GM20000 (cell line): ENCODE measurements around the gene RSBN1.

Experiments
- DNase-seq: peaks from one replicate; pipeline ENCODE4 v3.0.0; 2012; ENCODE audit warnings: low spot score
- CTCF ChIP-seq: IDR thresholded peaks from 2 replicates; pipeline ENCODE4 v1.5.1; 2012; ENCODE audit warnings: mild to moderate bottlenecking, control low read depth; ENCODE audit errors: extremely low read depth, missing control alignments

The RSBN1 gene

GRCh38 chr1:113811156-113811887, 954 bp downstream of the RSBN1 start:
- TF ChIP-seq CTCF = no peak
- DNase-seq = no peak

DNA sequence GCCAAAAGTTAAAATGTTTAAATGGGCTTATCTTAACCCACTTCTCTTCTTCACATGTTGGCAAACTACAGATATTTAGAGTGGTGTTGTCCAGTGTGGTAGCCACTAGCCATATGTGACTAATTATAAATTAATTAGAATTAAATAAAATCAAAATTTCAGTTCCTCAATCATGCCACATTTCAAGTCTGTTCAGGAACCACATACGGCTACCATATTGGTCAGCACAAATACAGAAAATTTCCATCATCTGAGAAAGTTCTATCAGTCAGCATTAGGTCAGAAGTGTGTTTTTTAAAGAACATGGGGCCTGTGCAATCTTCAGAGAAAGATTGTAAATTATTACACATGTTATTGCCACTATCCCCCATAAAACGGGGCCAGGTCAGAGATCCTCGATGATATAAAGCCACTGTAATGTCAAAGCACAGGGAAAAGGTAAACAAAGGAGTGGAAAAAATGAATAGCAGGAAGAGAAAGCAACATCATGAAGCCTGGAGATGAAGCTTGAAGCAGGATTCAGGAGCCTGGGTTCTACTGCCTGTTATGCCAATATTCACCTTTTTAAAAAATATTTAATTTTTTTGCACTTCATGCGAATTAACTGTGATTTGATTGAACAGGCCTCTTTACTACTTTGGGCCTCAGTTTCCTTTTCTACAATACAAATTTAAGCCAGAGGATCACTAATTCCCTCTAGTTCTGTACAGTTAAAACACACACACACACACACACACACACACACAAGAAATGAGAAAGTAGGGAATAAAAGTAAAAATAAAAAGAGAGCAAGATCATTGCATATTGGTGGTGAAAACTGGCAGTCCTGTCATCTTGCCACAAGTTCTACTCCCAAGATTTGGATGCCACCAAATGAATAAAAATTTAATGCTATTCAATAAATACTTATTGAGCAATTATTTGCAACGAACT, 2.3 kb downstream of the RSBN1 start:
- no peak for DNase-seq
- TF ChIP-seq CTCF = no peak

DNA sequence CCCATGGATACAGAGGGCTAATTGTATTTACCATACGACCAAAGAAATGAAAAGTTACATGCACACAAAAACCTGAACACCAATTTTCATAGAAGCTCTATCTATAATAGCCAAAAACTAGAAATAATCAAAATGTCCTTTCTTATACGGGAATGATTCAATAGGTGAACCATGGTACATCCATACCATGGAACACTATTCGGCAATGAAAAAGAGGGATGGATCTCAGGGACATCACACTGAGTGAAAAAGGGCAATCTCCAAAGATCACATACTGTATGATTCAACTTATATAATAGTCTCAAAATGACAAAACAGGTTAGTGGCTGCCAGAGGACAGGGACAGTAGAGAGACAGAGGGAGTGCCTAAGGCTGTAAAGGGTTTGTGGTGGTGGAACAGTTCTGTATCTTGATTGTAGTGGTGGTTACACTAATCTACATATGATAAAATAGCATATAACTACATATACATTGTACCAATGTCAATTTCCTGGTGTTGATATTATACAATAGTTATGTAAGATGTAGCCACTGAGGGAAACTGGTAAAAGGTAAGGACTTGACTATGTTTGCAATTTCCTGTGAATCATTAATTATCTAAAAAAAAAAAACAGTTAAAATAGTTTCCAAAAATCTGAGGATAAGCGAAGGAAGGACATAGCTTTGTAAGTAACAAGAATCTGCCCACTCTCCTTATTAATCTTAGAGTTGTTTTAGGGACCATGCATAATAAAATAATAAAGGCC, 3.7 kb downstream of the RSBN1 start:
- DNase-seq = no peak
- TF ChIP-seq CTCF = no peak

- no peak for DNase-seq
- TF ChIP-seq CTCF = no peak
Observed at GRCh38 chr1:113805639-113806038, 6.6 kb downstream of the RSBN1 start.

GRCh38 chr1:113805256-113805531, 7.1 kb downstream of the RSBN1 start:
- no peak for TF ChIP-seq CTCF
- DNase-seq = no peak

GRCh38 chr1:113804421-113805255, 7.6 kb downstream of the RSBN1 start:
- TF ChIP-seq CTCF = no peak
- no peak for DNase-seq
